Neural cell (in vitro differentiated cells): ENCODE measurements around the gene PHOX2B. TPM values are rescaled to one million over a fixed set of nuclear protein-coding genes. Genes with fewer than 3 reads are reported as not detected.

ENCODE experiments used
- H2AFZ ChIP-seq: fragments of 200-600, 300-800 bp; sonication (generic), shearing (Covaris generic); 2 replicates; pipeline ENCODE4 v1.6.0; 2014; ENCODE audit warnings: low read depth, mild to moderate bottlenecking, antibody characterized with exemption, low read length, moderate library complexity
- H3F3A ChIP-seq: fragments of 200-600 bp; shearing (Covaris generic); 2 replicates; pipeline ENCODE4 v1.6.1; 2016; ENCODE audit warnings: mild to moderate bottlenecking, moderate library complexity, mixed read lengths, antibody characterized with exemption, low read length; ENCODE audit not compliant: insufficient read depth, poor library complexity, severe bottlenecking
- H3K27ac ChIP-seq: fragments of 200-600, 300-800 bp; sonication (generic), shearing (Covaris generic); 2 replicates; pipeline ENCODE4 v1.5.1; 2014; ENCODE audit warnings: mild to moderate bottlenecking, low read length, moderate library complexity
- H3K27me3 ChIP-seq: fragments of 300-800, 200-600 bp; sonication (generic), shearing (Covaris generic); 2 replicates; pipeline ENCODE4 v1.6.0; 2014; ENCODE audit warnings: mild to moderate bottlenecking, low read depth, low read length, moderate library complexity; ENCODE audit not compliant: insufficient read depth
- H3K36me3 ChIP-seq: fragments of 300-800, 200-600 bp; sonication (generic), shearing (Covaris generic); 2 replicates; pipeline ENCODE4 v1.5.1; 2014; ENCODE audit warnings: mild to moderate bottlenecking, antibody characterized with exemption, low read length, moderate library complexity; ENCODE audit not compliant: insufficient read depth
- H3K4me2 ChIP-seq: fragments of 300-800, 200-600 bp; sonication (generic), shearing (Covaris generic); 2 replicates; pipeline ENCODE4 v1.6.0; 2014; ENCODE audit warnings: mild to moderate bottlenecking, low read length
- H3K4me3 ChIP-seq: fragments of 300-800, 200-600 bp; sonication (generic), shearing (Covaris generic); 2 replicates; pipeline ENCODE4 v1.5.1; 2014; ENCODE audit warnings: mild to moderate bottlenecking, low read length, moderate library complexity
- H3K79me2 ChIP-seq: fragments of 200-600 bp; shearing (Covaris generic); replicated peaks from 2 replicates; pipeline ENCODE4 v1.6.0; 2014; ENCODE audit warnings: mild to moderate bottlenecking, low read length, moderate library complexity; ENCODE audit not compliant: insufficient read depth
- H3K9ac ChIP-seq: fragments of 300-800, 200-600 bp; sonication (generic), shearing (Covaris generic); 2 replicates; pipeline ENCODE4 v1.6.1; 2016; ENCODE audit warnings: mild to moderate bottlenecking, low read length, mixed read lengths
- H3K9me2 ChIP-seq: fragments of 200-600 bp; shearing (Covaris generic); 2 replicates; pipeline ENCODE4 v1.6.1; 2016; ENCODE audit warnings: mild to moderate bottlenecking, low read length, mixed read lengths; ENCODE audit not compliant: insufficient read depth
- H3K9me3 ChIP-seq: fragments of 200-600, 300-800 bp; sonication (generic), shearing (Covaris generic); 2 replicates; pipeline ENCODE4 v1.6.1; 2016; ENCODE audit warnings: mild to moderate bottlenecking, mixed run types, low read length, moderate library complexity, mixed read lengths
- H4K20me1 ChIP-seq: fragments of 200-600 bp; shearing (Covaris generic); 2 replicates; pipeline ENCODE4 v1.6.1; 2016; ENCODE audit warnings: mild to moderate bottlenecking, mixed run types; ENCODE audit not compliant: insufficient read depth
- EP300 ChIP-seq: fragments of 450-650 bp; conservative IDR thresholded peaks from 2 replicates; pipeline ENCODE4 v1.6.1; 2014; ENCODE audit warnings: antibody characterized with exemption, mild to moderate bottlenecking, moderate library complexity; ENCODE audit not compliant: poor library complexity, severe bottlenecking
- EZH2 ChIP-seq: fragments of 200-600, 300-800 bp; shearing (Covaris generic), sonication (generic); IDR thresholded peaks from 2 replicates; pipeline ENCODE4 v1.6.1; 2014; ENCODE audit warnings: antibody characterized with exemption, low read length, borderline replicate concordance, mild to moderate bottlenecking; ENCODE audit not compliant: insufficient read depth, poor library complexity, severe bottlenecking
- MXI1 ChIP-seq: fragments of 450-650 bp; conservative IDR thresholded peaks from 2 replicates; pipeline ENCODE4 v1.6.1; 2014; ENCODE audit warnings: antibody characterized with exemption, mild to moderate bottlenecking; ENCODE audit not compliant: poor library complexity, severe bottlenecking
- POLR2AphosphoS5 ChIP-seq: IDR thresholded peaks from 2 replicates; pipeline ENCODE4 v1.6.1; 2012
- RAD21 ChIP-seq: fragments of 450-650 bp; conservative IDR thresholded peaks from 2 replicates; pipeline ENCODE4 v1.6.1; 2014; ENCODE audit warnings: antibody characterized with exemption, mild to moderate bottlenecking, moderate library complexity
- SMC3 ChIP-seq: fragments of 450-650 bp; conservative IDR thresholded peaks from 2 replicates; pipeline ENCODE4 v1.6.1; 2014; ENCODE audit warnings: antibody characterized with exemption, mild to moderate bottlenecking, moderate library complexity; ENCODE audit not compliant: poor library complexity
- TAF1 ChIP-seq: IDR thresholded peaks from 2 replicates; pipeline ENCODE4 v1.6.1; 2012; ENCODE audit warnings: low read depth
- polyA plus RNA-seq: library from polyadenylated mRNA; depleted of rRNA; stranded (reverse); fragments of >200 nt; gene quantifications from 2 replicates; pipeline ENCODE4 v1.2.3, GENCODE V29; 2014
- TF ChIP-seq, protein P1 (sequence below): fragments of 450-650 bp; IDR thresholded peaks from 2 replicates; pipeline ENCODE4 v1.5.1; 2014; ENCODE audit warnings: antibody characterized with exemption, mild to moderate bottlenecking, moderate library complexity; ENCODE audit not compliant: poor library complexity, severe bottlenecking
- TF ChIP-seq, protein P2 (sequence below): IDR thresholded peaks from 2 replicates; pipeline ENCODE4 v1.6.1; 2012; ENCODE audit warnings: borderline replicate concordance

The PHOX2B gene
- polyA plus RNA-seq, 1 donor from 2014 or later, result not detected

DNA sequence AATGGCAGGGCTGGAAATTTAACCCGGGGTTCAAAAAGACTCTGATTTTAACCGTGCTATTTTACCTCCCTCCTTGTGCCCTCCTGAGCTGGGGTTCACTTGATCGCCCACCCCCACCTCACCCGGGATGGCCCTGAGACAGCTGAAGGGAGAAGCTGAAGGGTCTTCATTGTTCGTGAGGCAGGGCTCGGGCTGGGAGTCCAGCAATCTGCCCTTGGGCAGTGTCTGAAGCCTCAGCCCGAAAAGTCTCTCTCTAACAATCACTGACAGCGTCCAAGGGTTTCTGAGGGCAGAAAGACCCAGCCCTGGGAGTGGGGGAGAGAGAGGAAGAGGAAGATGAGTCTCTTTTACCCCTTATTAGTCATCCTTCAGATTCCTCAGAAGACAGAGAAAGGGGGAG lies 39.4 kb upstream of the PHOX2B start:
- no peaks in the 10 kb centered on the region for H3K36me3 ChIP-seq
- no peaks in the 10 kb centered on the region for H3F3A ChIP-seq
- H3K4me3 ChIP-seq, result no peak overlapping the region
- H3K9me2 ChIP-seq, result no peaks in the 10 kb centered on the region
- no peaks in the 10 kb centered on the region for H3K27me3 ChIP-seq
- H3K27ac ChIP-seq, result no peak overlapping the region
- H3K9ac ChIP-seq, result no peak overlapping the region
- no peak for TF ChIP-seq EZH2
- no peak for TF ChIP-seq MXI1
- no peak for TF ChIP-seq TAF1
- TF ChIP-seq RAD21, result no peak
- TF ChIP-seq POLR2AphosphoS5, result no peak
- no peak for TF ChIP-seq EP300
- TF ChIP-seq SMC3, result no peak
- TF ChIP-seq, protein P1, sequence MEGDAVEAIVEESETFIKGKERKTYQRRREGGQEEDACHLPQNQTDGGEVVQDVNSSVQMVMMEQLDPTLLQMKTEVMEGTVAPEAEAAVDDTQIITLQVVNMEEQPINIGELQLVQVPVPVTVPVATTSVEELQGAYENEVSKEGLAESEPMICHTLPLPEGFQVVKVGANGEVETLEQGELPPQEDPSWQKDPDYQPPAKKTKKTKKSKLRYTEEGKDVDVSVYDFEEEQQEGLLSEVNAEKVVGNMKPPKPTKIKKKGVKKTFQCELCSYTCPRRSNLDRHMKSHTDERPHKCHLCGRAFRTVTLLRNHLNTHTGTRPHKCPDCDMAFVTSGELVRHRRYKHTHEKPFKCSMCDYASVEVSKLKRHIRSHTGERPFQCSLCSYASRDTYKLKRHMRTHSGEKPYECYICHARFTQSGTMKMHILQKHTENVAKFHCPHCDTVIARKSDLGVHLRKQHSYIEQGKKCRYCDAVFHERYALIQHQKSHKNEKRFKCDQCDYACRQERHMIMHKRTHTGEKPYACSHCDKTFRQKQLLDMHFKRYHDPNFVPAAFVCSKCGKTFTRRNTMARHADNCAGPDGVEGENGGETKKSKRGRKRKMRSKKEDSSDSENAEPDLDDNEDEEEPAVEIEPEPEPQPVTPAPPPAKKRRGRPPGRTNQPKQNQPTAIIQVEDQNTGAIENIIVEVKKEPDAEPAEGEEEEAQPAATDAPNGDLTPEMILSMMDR, result no peak
- TF ChIP-seq, protein P2, sequence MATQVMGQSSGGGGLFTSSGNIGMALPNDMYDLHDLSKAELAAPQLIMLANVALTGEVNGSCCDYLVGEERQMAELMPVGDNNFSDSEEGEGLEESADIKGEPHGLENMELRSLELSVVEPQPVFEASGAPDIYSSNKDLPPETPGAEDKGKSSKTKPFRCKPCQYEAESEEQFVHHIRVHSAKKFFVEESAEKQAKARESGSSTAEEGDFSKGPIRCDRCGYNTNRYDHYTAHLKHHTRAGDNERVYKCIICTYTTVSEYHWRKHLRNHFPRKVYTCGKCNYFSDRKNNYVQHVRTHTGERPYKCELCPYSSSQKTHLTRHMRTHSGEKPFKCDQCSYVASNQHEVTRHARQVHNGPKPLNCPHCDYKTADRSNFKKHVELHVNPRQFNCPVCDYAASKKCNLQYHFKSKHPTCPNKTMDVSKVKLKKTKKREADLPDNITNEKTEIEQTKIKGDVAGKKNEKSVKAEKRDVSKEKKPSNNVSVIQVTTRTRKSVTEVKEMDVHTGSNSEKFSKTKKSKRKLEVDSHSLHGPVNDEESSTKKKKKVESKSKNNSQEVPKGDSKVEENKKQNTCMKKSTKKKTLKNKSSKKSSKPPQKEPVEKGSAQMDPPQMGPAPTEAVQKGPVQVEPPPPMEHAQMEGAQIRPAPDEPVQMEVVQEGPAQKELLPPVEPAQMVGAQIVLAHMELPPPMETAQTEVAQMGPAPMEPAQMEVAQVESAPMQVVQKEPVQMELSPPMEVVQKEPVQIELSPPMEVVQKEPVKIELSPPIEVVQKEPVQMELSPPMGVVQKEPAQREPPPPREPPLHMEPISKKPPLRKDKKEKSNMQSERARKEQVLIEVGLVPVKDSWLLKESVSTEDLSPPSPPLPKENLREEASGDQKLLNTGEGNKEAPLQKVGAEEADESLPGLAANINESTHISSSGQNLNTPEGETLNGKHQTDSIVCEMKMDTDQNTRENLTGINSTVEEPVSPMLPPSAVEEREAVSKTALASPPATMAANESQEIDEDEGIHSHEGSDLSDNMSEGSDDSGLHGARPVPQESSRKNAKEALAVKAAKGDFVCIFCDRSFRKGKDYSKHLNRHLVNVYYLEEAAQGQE, result no peak
- H4K20me1 ChIP-seq, result no peaks in the 10 kb centered on the region
- H3K9me3 ChIP-seq, result no peaks in the 10 kb centered on the region
- no peak overlapping the region for H2AFZ ChIP-seq
- H3K79me2 ChIP-seq, result no peaks in the 10 kb centered on the region
- no peak overlapping the region for H3K4me2 ChIP-seq

DNA sequence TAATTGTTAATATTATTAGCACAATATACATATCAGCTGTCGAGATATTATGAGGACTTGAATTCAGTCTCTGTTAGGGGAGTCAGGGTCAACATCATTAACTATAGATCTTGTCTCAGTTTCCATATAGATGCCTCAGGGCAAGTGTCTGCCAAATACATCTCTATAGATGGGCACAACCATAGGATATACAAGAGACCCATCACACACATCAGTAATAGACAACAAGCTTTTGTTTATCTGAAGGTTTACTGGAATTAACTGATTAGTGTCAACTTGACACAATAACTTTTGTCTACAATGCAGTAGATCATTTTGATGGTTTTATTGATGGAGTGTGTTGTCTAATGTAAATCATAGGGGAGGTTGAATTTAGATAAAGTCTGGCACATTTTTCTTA lies 37.1 kb upstream of the PHOX2B start:
- Histone ChIP-seq H3F3A (no peaks in the 10 kb centered on the region), H3K9ac (no peak overlapping the region), H4K20me1 (no peaks in the 10 kb centered on the region), H3K9me2 (no peaks in the 10 kb centered on the region), H3K79me2 (no peaks in the 10 kb centered on the region), H3K4me3 (no peak overlapping the region), H3K4me2 (no peak overlapping the region), H2AFZ (no peak overlapping the region), H3K27ac (no peak overlapping the region), H3K27me3 (no peaks in the 10 kb centered on the region), H3K9me3 (no peaks in the 10 kb centered on the region), H3K36me3 (no peaks in the 10 kb centered on the region)
- no peak for TF ChIP-seq RAD21
- TF ChIP-seq POLR2AphosphoS5, result no peak
- TF ChIP-seq, protein P1, result no peak
- TF ChIP-seq TAF1, result no peak
- TF ChIP-seq MXI1, result no peak
- no peak for TF ChIP-seq EP300
- TF ChIP-seq SMC3, result no peak
- TF ChIP-seq, protein P2, result no peak
- TF ChIP-seq EZH2, result no peak
